Peyer's patch (tissue), 4 donors: ENCODE data around the gene LY86. TPM values are rescaled to one million over a fixed set of nuclear protein-coding genes. Genes with fewer than 3 reads are reported as not detected.

Source experiments
- DNase-seq, 3 donors: peaks; one replicate each; pipeline ENCODE4 v3.0.0-alpha.2; 2017 to 2019
- H3K27ac ChIP-seq, 4 donors: fragments of 200-600 bp; sonication (generic); one replicate each; pipeline ENCODE4 v1.5.1; 2016 to 2019
- H3K27me3 ChIP-seq, 2 donors: fragments of 200-600 bp; sonication (generic); one replicate each; pipeline ENCODE4 v1.5.1; 2019
- H3K36me3 ChIP-seq, 3 donors: fragments of 200-600 bp; sonication (generic); one replicate each; pipeline ENCODE4 v1.5.1; 2016 to 2019
- H3K4me1 ChIP-seq, 4 donors: fragments of 200-600 bp; sonication (generic); one replicate each; pipeline ENCODE4 v1.5.1; 2016 to 2019
- H3K4me3 ChIP-seq, 4 donors: fragments of 200-600 bp; sonication (generic); 1 replicate in 3 of 4; 2 replicates in 1 of 4; pipeline ENCODE4 v1.5.1; 2016 to 2019; ENCODE audit warnings: mild to moderate bottlenecking in 1 of 4
- H3K9me3 ChIP-seq, 4 donors: fragments of 200-600 bp; sonication (generic); one replicate each; pipeline ENCODE4 v1.5.1; 2016 to 2019; ENCODE audit warnings: mild to moderate bottlenecking in 1 of 4
- POLR2A ChIP-seq, 2 donors: fragments of 450-650 bp; IDR thresholded peaks; one replicate each; pipeline ENCODE4 v1.5.1; 2017; ENCODE audit warnings: antibody characterized with exemption in 2 of 2, mild to moderate bottlenecking in 2 of 2, moderate library complexity in 2 of 2
- total RNA-seq, 4 donors: library from RNA; depleted of rRNA; stranded (reverse); fragments of >200 nt; gene quantifications; one replicate each; pipeline ENCODE4 v1.1.0, GENCODE V29; 2016
- TF ChIP-seq, protein P1 (sequence below), 6 experiments: fragments of 450-650 bp in 4 of 6; fragments of 200-600 bp in 2 of 6; sonication (generic) in 1 of 6; IDR thresholded peaks; one replicate each; pipeline ENCODE4 v1.5.1; 2017 to 2019; ENCODE audit warnings: antibody characterized with exemption in 6 of 6, mild to moderate bottlenecking in 3 of 6, moderate library complexity in 1 of 6

LY86 gene
- total RNA-seq, 4 donors from 2014 or later, result 1.7 to 39.6 TPM; not detected in 2

DNA sequence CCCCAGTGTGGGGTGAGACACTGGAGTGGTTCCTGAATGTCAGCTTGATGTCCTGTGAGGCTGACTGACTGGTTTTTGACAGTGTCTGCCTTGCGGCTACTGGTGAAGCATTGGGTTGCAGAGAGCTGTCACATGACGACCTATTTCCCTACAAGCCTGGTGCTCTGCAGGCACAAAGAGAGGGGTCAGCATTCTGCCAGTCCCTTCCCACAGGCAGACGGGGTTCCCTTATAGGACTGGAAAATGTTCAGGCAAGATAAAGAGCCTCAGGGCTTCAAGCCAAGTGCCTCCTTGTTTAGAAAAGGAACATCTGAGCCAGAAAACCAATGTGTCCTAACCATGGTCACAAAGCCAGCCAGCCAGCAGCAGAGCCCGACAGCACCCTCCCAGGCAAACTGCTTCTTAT is 11.0 kb downstream of the LY86 start:
- H3K36me3 ChIP-seq, result no peaks in the 10 kb centered on the region
- no peak overlapping the region for H3K4me3 ChIP-seq
- no peaks in the 10 kb centered on the region for H3K9me3 ChIP-seq
- no peaks in the 10 kb centered on the region for H3K27me3 ChIP-seq
- no peak for TF ChIP-seq POLR2A (IDR thresholded peaks at IDR 0.05)
- TF ChIP-seq, protein P1, sequence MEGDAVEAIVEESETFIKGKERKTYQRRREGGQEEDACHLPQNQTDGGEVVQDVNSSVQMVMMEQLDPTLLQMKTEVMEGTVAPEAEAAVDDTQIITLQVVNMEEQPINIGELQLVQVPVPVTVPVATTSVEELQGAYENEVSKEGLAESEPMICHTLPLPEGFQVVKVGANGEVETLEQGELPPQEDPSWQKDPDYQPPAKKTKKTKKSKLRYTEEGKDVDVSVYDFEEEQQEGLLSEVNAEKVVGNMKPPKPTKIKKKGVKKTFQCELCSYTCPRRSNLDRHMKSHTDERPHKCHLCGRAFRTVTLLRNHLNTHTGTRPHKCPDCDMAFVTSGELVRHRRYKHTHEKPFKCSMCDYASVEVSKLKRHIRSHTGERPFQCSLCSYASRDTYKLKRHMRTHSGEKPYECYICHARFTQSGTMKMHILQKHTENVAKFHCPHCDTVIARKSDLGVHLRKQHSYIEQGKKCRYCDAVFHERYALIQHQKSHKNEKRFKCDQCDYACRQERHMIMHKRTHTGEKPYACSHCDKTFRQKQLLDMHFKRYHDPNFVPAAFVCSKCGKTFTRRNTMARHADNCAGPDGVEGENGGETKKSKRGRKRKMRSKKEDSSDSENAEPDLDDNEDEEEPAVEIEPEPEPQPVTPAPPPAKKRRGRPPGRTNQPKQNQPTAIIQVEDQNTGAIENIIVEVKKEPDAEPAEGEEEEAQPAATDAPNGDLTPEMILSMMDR (IDR thresholded peaks at IDR 0.05), result no peak
- DNase-seq, result no peak
- H3K4me1 ChIP-seq, result no peaks in the 10 kb centered on the region
- H3K27ac ChIP-seq, result no peak overlapping the region

DNA sequence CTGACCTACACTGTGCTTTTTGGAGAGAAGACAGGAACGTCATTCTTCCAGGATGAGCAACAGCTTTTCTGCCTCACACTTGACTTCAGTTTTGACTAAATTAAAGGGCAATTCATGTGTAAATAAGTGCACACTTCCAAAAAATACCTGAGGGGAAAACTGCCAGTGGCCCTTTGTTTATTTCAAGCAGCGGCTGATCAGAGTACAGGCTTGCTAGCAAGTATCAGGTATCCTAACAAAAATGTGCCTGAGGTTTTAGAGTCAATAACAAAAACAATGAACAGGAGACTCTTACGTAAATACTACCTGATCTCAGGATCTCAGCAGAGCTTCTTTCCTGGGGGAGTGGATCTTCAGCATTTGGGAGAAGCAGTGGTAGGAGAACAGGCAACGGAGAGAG is 12.4 kb downstream of the LY86 start:
- DNase-seq, result no peak
- no peaks in the 10 kb centered on the region for H3K4me1 ChIP-seq
- H3K36me3 ChIP-seq, result no peaks in the 10 kb centered on the region
- no peaks in the 10 kb centered on the region for H3K9me3 ChIP-seq
- H3K27me3 ChIP-seq, result no peaks in the 10 kb centered on the region
- TF ChIP-seq, protein P1 (IDR thresholded peaks at IDR 0.05), result no peak
- TF ChIP-seq POLR2A (IDR thresholded peaks at IDR 0.05), result no peak
- no peak overlapping the region for H3K27ac ChIP-seq
- no peak overlapping the region for H3K4me3 ChIP-seq

DNA sequence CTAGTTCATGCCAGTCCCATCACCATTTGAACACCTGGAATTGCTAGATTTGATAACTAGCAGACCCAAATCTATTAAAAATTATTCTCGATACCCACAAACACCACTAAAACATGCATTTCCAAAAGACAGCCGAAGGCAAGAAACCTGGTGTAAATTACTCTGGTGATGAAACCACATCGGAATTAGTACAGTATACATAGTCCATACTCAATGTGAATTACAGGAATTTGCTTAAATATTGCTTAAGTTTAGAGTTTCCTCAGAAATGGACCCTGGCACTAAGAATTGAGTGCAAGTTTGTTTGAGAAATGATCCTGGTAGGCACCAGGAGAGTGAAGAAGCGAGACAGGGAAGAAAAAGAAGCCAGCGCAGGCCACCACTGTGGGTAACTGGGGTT is 13.7 kb downstream of the LY86 start:
- Histone ChIP-seq H3K36me3 (no peaks in the 10 kb centered on the region), H3K9me3 (no peaks in the 10 kb centered on the region), H3K27me3 (no peaks in the 10 kb centered on the region), H3K4me3 (no peak overlapping the region), H3K27ac (no peak overlapping the region), H3K4me1 (no peaks in the 10 kb centered on the region)
- no peak for DNase-seq
- TF ChIP-seq, protein P1 (IDR thresholded peaks at IDR 0.05), result no peak
- no peak for TF ChIP-seq POLR2A (IDR thresholded peaks at IDR 0.05)

DNA sequence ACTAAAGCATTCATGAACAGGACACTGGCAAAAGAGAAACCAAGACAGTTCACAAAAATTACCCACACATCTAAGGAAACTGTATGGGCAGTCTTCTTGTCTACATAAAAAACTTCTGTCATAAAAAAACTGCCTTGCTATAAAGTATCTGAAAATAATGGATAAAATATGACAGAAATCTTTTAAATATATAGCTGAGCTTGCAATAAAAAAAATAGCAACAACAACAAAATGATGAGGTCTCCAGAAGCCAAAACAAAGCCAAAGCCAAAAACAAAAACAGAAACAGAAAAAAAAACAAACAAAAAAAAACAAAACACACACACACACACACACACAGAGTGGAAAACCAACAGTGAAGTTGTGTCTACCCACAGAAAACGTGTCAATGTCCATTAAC is 14.8 kb downstream of the LY86 start:
- no peak overlapping the region for H3K4me3 ChIP-seq
- no peak for TF ChIP-seq POLR2A (IDR thresholded peaks at IDR 0.05)
- TF ChIP-seq, protein P1 (IDR thresholded peaks at IDR 0.05), result no peak
- no peaks in the 10 kb centered on the region for H3K27me3 ChIP-seq
- H3K36me3 ChIP-seq, result no peaks in the 10 kb centered on the region
- no peaks in the 10 kb centered on the region for H3K4me1 ChIP-seq
- no peak overlapping the region for H3K27ac ChIP-seq
- DNase-seq, result no peak
- H3K9me3 ChIP-seq, result no peaks in the 10 kb centered on the region

DNA sequence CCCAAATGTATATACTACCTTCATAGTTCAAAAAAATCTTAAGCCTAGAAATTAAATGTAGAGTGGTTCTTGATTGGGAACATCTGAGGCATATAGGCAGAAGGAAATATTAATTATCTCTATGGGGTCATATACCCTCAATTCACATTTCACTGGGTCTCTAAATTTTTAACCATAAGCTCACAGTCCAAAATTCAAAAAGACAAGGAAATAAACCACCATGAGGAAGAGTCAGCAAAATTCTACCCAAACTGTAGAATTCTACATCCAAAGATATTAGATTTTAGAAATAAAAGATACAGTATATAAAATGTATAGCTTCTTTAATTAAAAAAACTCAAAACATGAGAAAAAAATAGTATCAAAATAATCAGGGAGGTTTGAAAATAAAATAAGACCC is 15.5 kb downstream of the LY86 start:
- H3K9me3 ChIP-seq, result no peaks in the 10 kb centered on the region
- no peak overlapping the region for H3K4me3 ChIP-seq
- no peak for TF ChIP-seq POLR2A (IDR thresholded peaks at IDR 0.05)
- TF ChIP-seq, protein P1 (IDR thresholded peaks at IDR 0.05), result no peak
- no peak for DNase-seq
- H3K27me3 ChIP-seq, result no peaks in the 10 kb centered on the region
- no peaks in the 10 kb centered on the region for H3K36me3 ChIP-seq
- H3K27ac ChIP-seq, result no peak overlapping the region
- peaks cover 0 to under 1% (median 0%) of the 10 kb centered on the region in 4 donors for H3K4me1 ChIP-seq

DNA sequence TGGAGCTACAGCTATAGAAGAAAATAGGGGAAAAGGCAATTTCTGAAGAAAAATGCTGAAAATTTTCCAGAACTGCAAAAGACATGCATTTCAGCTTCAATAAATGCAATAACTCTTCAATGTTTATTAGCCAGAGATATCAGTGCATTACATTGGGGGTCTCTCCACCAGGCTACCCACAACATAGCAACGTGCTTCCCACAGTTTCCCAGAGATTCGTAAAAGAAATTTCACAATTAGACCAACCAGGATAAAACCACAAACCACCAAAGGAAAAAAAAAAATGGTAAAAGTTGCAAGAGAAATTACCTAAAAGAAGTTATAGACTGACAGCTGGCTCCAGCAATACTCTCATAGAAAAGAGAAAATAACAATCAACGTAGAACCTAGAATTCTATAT is 16.0 kb downstream of the LY86 start:
- Histone ChIP-seq H3K27me3 (no peaks in the 10 kb centered on the region), H3K9me3 (no peaks in the 10 kb centered on the region), H3K36me3 (no peaks in the 10 kb centered on the region), H3K4me3 (no peak overlapping the region), H3K4me1 (peaks cover 0 to 6% (median 0%) of the 10 kb centered on the region in 4 donors), H3K27ac (no peak overlapping the region)
- TF ChIP-seq, protein P1 (IDR thresholded peaks at IDR 0.05), result no peak
- no peak for TF ChIP-seq POLR2A (IDR thresholded peaks at IDR 0.05)
- DNase-seq, result no peak
